GM12892 (cell line): ENCODE measurements around the gene CAV1.

Experiments used
- DNase-seq: peaks from one replicate; pipeline ENCODE4 v3.0.0; 2011; ENCODE audit not compliant: insufficient read length
- FAIRE-seq: peaks from 2 replicates; lab custom pipeline; 2011; peaks lifted over from hg19 to GRCh38; lab: Jason Lieb, UNC
- POLR2A ChIP-seq: IDR thresholded peaks from 2 replicates; pipeline ENCODE4 v1.6.1; 2011; ENCODE audit warnings: low read depth, low read length, control low read depth
- POLR2AphosphoS5 ChIP-seq: IDR thresholded peaks from 2 replicates; pipeline ENCODE4 v1.6.1; 2011; ENCODE audit warnings: low read depth, low read length, control low read depth
- TAF1 ChIP-seq: IDR thresholded peaks from 2 replicates; pipeline ENCODE4 v1.6.1; 2011; ENCODE audit warnings: low read depth, mild to moderate bottlenecking, control low read depth, low read length, borderline replicate concordance

CAV1 gene

GRCh38 chr7:116496653-116497052, 28.2 kb upstream of the CAV1 start:
- FAIRE-seq, result no peak
- no peak for TF ChIP-seq POLR2AphosphoS5
- no peak for TF ChIP-seq POLR2A
- TF ChIP-seq TAF1, result no peak
- no peak for DNase-seq

- no peak for FAIRE-seq
- DNase-seq, result no peak
- TF ChIP-seq POLR2A (no peak), POLR2AphosphoS5 (no peak), TAF1 (no peak)
These were observed 27.1 kb upstream of the CAV1 start for GRCh38 chr7:116497708-116498107.

- DNase-seq (peak; percentile 32), FAIRE-seq (no peak)
- TF ChIP-seq POLR2AphosphoS5 (no peak), POLR2A (no peak), TAF1 (no peak)
These were observed 25.4 kb upstream of the CAV1 start, which contains the start of gene CAV2 for GRCh38 chr7:116499168-116500077. TSS of gene CAV2 (plus strand) at chr7:116499738. CDS start at chr7:116499782, 44 bp downstream.

GRCh38 chr7:116500078-116500853, 24.6 kb upstream of the CAV1 start:
- FAIRE-seq (no peak), DNase-seq (no peak)
- no peak for TF ChIP-seq POLR2AphosphoS5
- TF ChIP-seq POLR2A, result no peak
- TF ChIP-seq TAF1, result no peak

- DNase-seq, result no peak
- no peak for TF ChIP-seq POLR2A
- no peak for TF ChIP-seq TAF1
- TF ChIP-seq POLR2AphosphoS5, result no peak
- FAIRE-seq, result no peak
These were observed 23.2 kb upstream of the CAV1 start for GRCh38 chr7:116501425-116502167.

GRCh38 chr7:116502201-116503096, 22.4 kb upstream of the CAV1 start:
- TF ChIP-seq TAF1 (no peak), POLR2A (no peak), POLR2AphosphoS5 (no peak)
- DNase-seq (no peak), FAIRE-seq (no peak)

GRCh38 chr7:116503835-116504234, 21.0 kb upstream of the CAV1 start:
- no peak for DNase-seq
- TF ChIP-seq TAF1, result no peak
- no peak for TF ChIP-seq POLR2AphosphoS5
- no peak for TF ChIP-seq POLR2A
- FAIRE-seq, result no peak

GRCh38 chr7:116505278-116505677, 19.6 kb upstream of the CAV1 start:
- TF ChIP-seq POLR2AphosphoS5 (no peak), POLR2A (no peak), TAF1 (no peak)
- FAIRE-seq (no peak), DNase-seq (no peak)

GRCh38 chr7:116505823-116506222, 19.0 kb upstream of the CAV1 start:
- no peak for DNase-seq
- no peak for TF ChIP-seq POLR2A
- no peak for FAIRE-seq

- FAIRE-seq (no peak), DNase-seq (no peak)
- TF ChIP-seq TAF1 (no peak), POLR2A (no peak), POLR2AphosphoS5 (no peak)
These were observed 14.8 kb upstream of the CAV1 start for GRCh38 chr7:116509982-116510579.
